Fibroblast of villous mesenchyme (primary cell): ENCODE data around the gene USP36. TPM values are rescaled to one million over a fixed set of nuclear protein-coding genes. Genes with fewer than 3 reads are reported as not detected.
"Not testable (repeated sequence)": the region's sequence is repeated elsewhere in the genome, so short reads cannot be mapped to it uniquely, and the experiment has no call there.

Source experiments
- DNase-seq: peaks from one replicate; pipeline ENCODE4 v3.0.0-alpha.2; 2010; ENCODE audit warnings: low read depth
- H3K4me3 ChIP-seq: 2 replicates; pipeline ENCODE4 v1.5.1; 2011; ENCODE audit warnings: low read depth, mild to moderate bottlenecking, low read length
- total RNA-seq: library from RNA; depleted of rRNA; stranded (reverse); fragments of >200 nt; gene quantifications from 2 replicates; pipeline ENCODE4 v1.2.3, GENCODE V29; 2012
- TF ChIP-seq, protein P1 (sequence below): IDR thresholded peaks from 2 replicates; pipeline ENCODE4 v1.5.1; 2012; ENCODE audit warnings: low read depth, mild to moderate bottlenecking, low read length; ENCODE audit not compliant: insufficient read depth

USP36 gene
- total RNA-seq, 1 donor: 32.4 TPM

DNA sequence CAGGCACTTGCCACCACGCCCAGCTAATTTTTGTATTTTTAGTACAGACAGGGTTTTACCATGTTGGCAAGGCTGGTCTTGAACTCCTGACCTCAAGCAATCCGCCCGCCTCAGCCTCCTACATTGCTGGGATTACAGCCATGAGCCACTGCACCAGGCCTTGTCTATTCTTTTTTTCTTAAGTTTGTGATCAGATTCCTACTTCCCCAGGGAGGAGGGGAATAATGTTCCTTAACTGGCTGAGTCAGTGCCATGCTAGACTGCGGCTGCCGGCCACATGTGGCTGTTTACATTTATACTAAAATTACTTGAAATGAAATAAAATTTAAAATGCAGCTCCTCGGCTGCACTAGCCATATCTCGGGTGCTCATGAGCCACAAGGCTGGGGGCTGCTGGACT, 27.8 kb upstream of the USP36 start:
- peak; percentile 82 for DNase-seq
- no peak overlapping the region for H3K4me3 ChIP-seq
- TF ChIP-seq, protein P1, sequence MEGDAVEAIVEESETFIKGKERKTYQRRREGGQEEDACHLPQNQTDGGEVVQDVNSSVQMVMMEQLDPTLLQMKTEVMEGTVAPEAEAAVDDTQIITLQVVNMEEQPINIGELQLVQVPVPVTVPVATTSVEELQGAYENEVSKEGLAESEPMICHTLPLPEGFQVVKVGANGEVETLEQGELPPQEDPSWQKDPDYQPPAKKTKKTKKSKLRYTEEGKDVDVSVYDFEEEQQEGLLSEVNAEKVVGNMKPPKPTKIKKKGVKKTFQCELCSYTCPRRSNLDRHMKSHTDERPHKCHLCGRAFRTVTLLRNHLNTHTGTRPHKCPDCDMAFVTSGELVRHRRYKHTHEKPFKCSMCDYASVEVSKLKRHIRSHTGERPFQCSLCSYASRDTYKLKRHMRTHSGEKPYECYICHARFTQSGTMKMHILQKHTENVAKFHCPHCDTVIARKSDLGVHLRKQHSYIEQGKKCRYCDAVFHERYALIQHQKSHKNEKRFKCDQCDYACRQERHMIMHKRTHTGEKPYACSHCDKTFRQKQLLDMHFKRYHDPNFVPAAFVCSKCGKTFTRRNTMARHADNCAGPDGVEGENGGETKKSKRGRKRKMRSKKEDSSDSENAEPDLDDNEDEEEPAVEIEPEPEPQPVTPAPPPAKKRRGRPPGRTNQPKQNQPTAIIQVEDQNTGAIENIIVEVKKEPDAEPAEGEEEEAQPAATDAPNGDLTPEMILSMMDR: no peak

DNA sequence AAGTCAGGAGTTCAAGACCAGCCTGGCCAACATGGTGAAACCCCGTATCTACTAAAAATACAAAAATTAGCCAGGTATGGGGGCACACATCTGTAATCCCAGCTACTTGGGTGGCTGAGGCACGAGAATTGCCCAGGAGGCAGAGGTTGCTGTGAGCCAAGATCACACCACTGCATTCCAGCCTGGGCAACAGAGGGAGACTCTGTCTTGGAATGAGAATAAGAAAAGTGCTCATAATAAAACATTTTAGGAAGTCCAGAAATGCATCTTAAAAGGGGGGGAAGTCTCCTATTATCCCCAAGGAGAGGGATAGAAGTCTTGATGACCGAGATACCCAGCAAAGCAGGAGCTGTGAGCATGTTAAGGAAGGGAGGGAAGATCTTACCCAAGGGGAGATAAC, 26.4 kb upstream of the USP36 start:
- not testable (repeated sequence) for H3K4me3 ChIP-seq, DNase-seq

DNA sequence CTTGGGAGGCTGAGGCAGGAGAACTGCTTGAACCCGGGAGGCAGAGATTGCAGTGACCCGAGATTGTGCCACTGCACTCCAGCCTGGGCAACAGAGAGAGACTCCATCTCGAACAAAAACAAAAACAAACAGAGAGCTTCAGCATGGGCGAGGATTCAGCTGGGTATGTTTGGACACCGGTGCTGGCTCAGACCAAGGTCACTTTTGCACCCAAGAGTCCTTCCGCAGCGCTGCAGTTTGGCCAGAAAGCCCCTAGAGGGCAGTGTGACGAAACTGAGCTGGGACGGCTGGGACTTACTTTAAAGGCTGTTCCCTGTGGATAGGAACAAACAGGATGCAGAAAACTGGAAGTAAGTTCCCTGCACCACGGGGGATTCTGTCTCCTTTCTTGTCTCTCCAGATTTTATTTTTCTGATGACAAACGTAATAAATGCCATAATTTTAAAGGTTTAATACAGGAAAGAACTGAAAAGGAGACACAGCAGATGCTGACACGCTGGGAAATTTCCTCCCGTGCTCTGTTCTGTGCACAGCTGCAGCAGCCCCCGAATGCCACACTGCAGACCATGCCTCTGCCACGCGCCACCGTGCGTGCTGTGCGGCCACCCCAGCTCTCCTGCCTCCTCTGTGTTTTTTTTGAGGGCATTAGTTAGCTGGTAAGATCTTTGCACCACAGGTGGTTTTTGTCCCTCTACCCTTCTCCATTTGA, 25.2 kb upstream of the USP36 start:
- DNase-seq: peak; percentile 87
- peak overlapping the region; percentile 21 for H3K4me3 ChIP-seq
- TF ChIP-seq, protein P1: peak; percentile 96

DNA sequence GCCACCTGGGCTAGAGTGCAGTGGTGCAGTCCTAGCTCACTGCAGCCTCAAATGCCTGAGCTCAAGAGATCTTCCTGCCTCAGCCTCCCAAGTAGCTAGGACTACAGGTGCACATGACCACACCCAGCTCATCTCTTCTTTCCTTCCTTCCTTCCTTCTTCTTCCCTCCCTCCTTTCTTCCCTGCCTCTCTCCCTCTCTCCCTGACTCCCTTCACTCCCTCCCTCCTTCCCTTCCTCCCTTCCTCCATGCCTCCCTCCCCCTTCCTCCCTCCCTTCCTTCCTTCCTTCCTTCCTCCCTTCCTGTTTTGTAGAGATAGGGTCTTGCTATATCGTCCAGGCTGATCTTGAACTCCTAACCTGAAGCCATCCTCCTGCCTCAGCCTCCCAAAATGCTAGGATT, 23.5 kb upstream of the USP36 start:
- no peak for DNase-seq
- H3K4me3 ChIP-seq: no peak overlapping the region
- TF ChIP-seq, protein P1: no peak

DNA sequence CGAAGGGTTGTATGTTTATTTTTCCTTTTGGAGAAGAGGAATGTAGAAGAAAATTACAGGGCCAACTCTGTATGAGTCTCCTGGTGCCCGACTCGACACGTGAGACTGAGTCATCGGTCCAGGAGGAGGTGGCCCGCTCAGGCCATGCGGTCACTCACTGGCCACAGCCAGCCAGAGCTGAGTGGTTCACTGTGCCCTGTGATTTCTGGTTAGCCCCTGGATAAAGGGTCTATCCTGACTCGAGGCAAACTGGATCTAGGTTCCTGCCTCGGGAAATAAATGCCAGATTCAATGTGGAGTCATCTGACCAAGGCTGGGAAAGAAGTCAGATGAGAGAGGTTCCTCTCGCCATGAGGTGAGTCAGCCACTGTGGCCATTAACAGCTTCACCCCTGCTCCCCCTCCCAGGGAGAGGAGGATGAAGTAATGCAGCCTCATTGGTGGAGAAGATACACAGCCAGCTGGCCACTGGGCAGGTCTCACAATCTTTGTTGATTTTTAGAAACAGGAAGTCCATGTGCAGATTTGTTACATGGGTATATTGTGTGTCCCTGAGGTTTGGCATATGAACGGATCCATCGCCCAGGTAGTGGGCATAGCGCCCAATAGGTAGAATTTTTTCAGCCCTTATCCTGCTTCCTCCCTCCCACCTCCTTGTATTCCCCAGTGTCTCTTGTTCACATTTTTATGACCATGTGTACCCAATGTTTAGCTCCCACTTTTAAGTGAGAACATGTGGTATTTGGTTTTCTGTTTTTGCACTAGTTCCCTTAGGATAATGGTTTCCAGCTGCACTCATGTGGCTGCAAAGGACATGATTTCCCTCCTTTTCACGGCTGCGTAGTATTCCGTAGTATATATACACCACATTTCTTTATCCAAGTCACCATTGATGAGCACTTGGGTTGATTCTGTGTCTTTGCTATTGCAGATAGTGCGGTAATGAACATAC, 21.7 kb upstream of the USP36 start:
- DNase-seq: peak; percentile 98
- TF ChIP-seq, protein P1: no peak
- H3K4me3 ChIP-seq: peak overlapping the region; percentile 7

DNA sequence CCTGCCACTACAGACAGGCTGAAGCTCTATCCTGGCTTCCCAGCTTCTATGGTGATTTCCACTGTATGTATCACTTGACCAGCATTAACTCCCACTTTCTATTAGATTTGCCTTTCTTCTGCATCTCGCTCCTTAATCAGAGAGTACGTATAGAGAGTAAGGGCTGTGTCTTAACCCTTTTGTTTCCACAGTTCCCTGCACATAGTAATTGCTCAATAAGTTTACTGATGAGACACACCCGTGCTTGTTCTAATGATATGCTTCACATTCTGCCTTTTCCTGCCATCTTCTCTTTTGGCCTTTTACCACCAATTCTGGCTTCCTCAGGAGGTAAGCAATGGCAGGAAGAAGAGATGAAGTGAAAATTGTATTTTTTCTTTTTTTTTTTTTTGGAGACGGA, 20.6 kb upstream of the USP36 start:
- DNase-seq: no peak
- no peak overlapping the region for H3K4me3 ChIP-seq

DNA sequence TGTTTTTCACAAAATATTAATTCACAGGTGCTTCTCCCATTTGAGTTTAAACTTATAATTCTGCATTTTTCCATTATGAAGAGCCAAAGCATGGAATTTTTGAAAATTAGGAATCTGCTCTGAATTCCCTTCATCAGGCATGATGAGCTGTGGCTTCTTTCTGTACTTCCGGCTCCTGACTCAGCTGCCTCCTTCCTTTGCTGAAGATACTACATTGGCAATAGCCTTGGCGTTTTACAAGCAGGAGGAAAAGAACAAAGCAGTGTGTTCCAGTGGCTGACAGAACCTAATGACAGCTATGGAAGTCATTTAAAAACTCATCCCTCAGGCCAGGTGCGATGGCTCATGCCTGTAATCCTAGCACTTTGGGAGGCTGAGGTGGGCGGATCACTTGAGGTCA, 18.4 kb upstream of the USP36 start:
- no peak overlapping the region for H3K4me3 ChIP-seq
- TF ChIP-seq, protein P1: no peak
- DNase-seq: no peak

More for the DNA sequence above, 20.6 kb upstream of the USP36 start:
- TF ChIP-seq, protein P1: no peak
